ENCODE measurements around the gene FAIM2.

The FAIM2 gene

DNA sequence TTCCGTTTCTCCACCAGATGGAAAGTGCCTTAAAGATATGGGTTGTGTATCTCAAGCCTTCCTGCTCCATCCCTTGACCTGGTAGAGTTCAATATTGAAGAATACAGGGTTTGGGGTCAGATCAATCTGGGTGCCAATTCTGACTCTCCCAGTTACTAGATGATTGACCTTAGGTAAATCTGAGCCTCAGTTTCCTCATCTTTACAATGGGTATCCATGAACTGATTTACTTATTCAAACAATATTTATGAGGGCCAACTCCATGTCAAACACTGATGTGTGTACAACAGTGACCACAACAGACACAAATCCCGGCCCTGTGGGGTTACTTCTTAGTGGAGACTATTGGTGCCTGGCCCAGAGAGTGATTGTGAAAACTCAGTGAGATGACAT is 7.5 kb upstream of the FAIM2 start:
- H3K4me3 ChIP-seq (ENCODE audit: low read depth, low read length), result no peak overlapping the region
- TF ChIP-seq, protein P1, sequence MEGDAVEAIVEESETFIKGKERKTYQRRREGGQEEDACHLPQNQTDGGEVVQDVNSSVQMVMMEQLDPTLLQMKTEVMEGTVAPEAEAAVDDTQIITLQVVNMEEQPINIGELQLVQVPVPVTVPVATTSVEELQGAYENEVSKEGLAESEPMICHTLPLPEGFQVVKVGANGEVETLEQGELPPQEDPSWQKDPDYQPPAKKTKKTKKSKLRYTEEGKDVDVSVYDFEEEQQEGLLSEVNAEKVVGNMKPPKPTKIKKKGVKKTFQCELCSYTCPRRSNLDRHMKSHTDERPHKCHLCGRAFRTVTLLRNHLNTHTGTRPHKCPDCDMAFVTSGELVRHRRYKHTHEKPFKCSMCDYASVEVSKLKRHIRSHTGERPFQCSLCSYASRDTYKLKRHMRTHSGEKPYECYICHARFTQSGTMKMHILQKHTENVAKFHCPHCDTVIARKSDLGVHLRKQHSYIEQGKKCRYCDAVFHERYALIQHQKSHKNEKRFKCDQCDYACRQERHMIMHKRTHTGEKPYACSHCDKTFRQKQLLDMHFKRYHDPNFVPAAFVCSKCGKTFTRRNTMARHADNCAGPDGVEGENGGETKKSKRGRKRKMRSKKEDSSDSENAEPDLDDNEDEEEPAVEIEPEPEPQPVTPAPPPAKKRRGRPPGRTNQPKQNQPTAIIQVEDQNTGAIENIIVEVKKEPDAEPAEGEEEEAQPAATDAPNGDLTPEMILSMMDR (IDR thresholded peaks at IDR 0.05; ENCODE audit: low read depth, low read length), result no peak
- in situ Hi-C loops (cut with HindIII; ENCODE audit: low sequenced_read_pairs), result no loop called here
- DNase-seq (ENCODE audit: low read depth, low spot score), result no peak

DNA sequence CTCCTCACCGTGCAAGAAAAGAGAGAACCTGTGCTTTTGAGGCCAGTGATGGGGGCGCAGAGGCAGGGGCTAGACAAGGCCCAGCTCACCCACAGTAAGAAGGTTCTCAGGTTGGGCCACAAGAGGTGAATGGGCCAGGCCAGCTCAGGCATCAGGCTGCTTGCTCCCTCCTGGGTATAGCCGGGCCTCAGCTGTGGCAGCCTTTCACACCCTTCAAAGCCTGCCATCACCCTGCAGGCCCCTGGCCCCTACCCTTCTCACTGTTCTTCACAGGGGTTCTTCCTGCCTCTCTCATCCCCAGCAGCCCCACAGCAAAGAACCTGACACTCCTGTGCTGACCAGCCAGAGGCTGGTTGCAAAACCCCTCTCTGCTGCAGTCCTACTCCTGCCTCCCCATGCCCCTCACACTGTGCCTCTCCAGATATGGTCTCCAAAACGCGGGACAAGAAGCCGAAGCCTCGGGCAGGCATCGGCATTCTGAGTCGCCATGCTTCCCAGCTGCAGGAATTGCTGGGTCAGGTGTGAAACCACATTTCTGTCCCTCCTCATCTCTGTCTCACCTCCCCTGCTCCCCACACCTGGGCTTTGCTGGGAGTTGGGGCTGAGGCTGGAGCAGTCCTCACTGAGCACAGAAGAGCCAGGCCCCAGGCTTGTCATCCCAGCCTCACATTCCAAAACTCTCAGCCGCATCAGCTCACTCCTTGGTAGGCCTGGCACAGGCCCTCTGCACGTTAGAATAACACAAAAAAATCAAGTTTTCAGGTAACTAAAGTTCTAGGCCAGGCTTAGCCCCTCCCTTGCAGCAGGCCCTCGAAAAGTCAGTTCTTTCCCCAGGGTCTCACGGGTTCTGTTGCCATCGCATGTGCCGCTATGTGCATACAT is 6.9 kb upstream of the FAIM2 start:
- DNase-seq (ENCODE audit: low read depth, low spot score), result no peak
- in situ Hi-C loops (cut with HindIII; ENCODE audit: low sequenced_read_pairs), result no loop called here
- TF ChIP-seq, protein P1 (IDR thresholded peaks at IDR 0.05; ENCODE audit: low read depth, low read length), result no peak
- H3K4me3 ChIP-seq (ENCODE audit: low read depth, low read length), result no peak overlapping the region

DNA sequence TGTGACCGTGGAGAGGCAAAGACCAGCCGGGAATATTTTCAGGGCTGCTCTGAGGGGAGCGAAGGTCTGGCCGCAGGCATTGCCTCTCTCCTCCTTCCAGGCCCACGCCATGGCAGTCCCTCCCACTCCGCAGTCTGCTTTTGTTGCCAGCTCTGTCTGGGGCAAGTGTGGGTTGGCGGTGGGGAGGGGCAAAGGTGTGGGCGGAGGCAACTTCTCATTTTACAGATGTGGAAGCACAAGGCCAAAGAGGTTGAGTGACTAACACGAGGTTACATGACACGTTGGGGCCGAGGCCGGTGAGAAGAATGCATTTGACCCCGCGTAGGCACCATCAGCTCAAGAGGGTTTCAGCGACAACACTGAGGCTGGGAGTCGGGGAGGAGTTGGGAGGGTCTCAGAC is 6.1 kb upstream of the FAIM2 start:
- no peak overlapping the region for H3K4me3 ChIP-seq (ENCODE audit: low read depth, low read length)
- TF ChIP-seq, protein P1 (IDR thresholded peaks at IDR 0.05; ENCODE audit: low read depth, low read length), result no peak
- peak; percentile 43 for DNase-seq (ENCODE audit: low read depth, low spot score)
- in situ Hi-C loops (cut with HindIII; ENCODE audit: low sequenced_read_pairs), result no loop called here

DNA sequence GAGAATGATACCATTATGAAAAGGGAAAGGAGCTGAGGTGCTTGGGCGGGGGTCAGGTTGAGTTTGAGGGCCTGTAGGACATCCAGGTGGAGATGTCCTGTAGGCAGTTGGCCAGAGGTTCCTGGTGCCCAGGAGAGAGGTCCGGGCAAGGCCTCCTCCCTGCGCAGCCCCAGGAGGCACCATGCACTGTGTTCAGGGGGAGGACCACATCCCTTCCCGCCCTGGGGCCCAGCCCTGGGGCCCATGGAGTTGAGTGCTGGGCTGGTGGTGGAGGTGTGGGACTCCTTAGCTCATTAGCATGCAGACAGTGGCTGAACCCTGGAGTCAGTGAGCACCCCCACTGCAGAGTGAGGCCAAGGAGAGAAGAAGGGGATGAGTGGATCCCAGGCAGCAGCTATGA is 5.7 kb upstream of the FAIM2 start:
- no peak for DNase-seq (ENCODE audit: low read depth, low spot score)
- TF ChIP-seq, protein P1 (IDR thresholded peaks at IDR 0.05; ENCODE audit: low read depth, low read length), result no peak
- H3K4me3 ChIP-seq (ENCODE audit: low read depth, low read length), result no peak overlapping the region
- in situ Hi-C loops (cut with HindIII; ENCODE audit: low sequenced_read_pairs), result no loop called here

DNA sequence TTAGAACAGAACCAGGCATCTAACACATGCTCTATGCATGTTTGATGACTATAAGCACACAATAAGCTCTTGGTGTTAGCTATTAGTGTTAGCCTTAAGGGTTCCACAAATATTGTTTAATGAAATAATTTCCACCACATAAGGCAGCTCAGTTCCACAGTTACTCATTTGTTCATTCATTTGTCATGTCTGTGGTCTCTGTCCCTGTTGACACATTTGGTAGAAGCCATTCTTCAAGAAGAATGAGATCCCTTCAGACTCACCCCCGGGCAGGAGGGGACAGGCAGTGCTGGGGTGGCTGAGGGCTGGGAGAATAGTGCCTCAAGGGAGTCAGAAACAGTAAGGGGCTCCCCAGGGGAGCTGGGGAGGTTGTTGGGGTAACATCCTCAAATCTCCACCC is 3.7 kb upstream of the FAIM2 start:
- DNase-seq (ENCODE audit: low read depth, low spot score), result no peak
- TF ChIP-seq, protein P1 (IDR thresholded peaks at IDR 0.05; ENCODE audit: low read depth, low read length), result no peak
- H3K4me3 ChIP-seq (ENCODE audit: low read depth, low read length), result no peak overlapping the region
- in situ Hi-C loops (cut with HindIII; ENCODE audit: low sequenced_read_pairs), result no loop called here

DNA sequence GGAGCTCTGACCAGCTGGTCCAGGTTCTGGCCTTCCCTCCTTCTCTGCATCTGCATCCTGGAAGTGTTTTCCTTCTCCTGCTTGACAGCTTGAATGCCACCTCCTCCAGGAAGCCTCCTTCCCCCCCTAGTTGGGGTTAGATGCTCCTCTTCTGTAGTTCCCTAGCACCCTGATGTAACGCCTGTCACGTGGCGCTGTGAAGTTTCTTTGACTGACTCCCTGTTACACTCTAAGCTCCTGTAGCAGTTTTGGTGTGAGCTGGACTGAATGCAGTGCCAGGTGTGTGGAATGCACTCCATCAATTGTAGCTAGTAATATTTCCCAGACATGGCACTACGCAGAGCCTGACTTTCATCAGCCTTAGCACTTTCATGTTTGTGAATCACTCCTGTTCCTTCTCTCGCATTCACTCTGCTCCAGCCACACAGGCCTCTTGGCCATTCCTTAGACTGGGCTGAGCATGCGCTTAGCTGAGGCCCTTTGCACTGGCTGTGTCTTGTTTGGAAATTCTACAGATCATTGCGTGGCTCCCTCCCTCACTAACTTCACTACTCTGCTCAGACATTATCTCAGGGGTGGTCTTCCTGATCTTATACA is 2.1 kb upstream of the FAIM2 start:
- in situ Hi-C loops (cut with HindIII; ENCODE audit: low sequenced_read_pairs), result no loop called here
- no peak overlapping the region for H3K4me3 ChIP-seq (ENCODE audit: low read depth, low read length)
- TF ChIP-seq, protein P1 (IDR thresholded peaks at IDR 0.05; ENCODE audit: low read depth, low read length), result no peak
- no peak for DNase-seq (ENCODE audit: low read depth, low spot score)

Data from astrocyte of the spinal cord (primary cell).